ENCODE measurements around the gene NEBL.

Gene NEBL

GRCh38 chr10:20903635-20904390, 6.7 kb upstream of the NEBL start:
- DNase-seq = no peak

GRCh38 chr10:20901110-20901509, 4.0 kb upstream of the NEBL start:
- no peak for DNase-seq

GRCh38 chr10:20898866-20899535, 1.9 kb upstream of the NEBL start:
- DNase-seq = no peak

- DNase-seq = no peak
Observed at GRCh38 chr10:20893297-20893696, 3.8 kb downstream of the NEBL start.

GRCh38 chr10:20892796-20893195, 4.3 kb downstream of the NEBL start:
- DNase-seq = no peak

- no peak for DNase-seq
Observed at GRCh38 chr10:20892011-20892585, 5.0 kb downstream of the NEBL start.

GRCh38 chr10:20891338-20891714, 5.8 kb downstream of the NEBL start:
- DNase-seq = no peak

- DNase-seq = no peak
Observed at GRCh38 chr10:20890491-20891337, 6.4 kb downstream of the NEBL start.

GRCh38 chr10:20890009-20890408, 7.1 kb downstream of the NEBL start:
- no peak for DNase-seq

- DNase-seq = no peak
Observed at GRCh38 chr10:20888620-20889330, 8.3 kb downstream of the NEBL start.

- no peak for DNase-seq
Observed at GRCh38 chr10:20887706-20888555, 9.2 kb downstream of the NEBL start.

GRCh38 chr10:20885678-20886077, 11.4 kb downstream of the NEBL start:
- no peak for DNase-seq

GRCh38 chr10:20883552-20883951, 13.6 kb downstream of the NEBL start:
- DNase-seq = no peak

GRCh38 chr10:20882091-20882490, 15.0 kb downstream of the NEBL start:
- no peak for DNase-seq

- no peak for DNase-seq
Observed at GRCh38 chr10:20879136-20879535, 18.0 kb downstream of the NEBL start.

GRCh38 chr10:20877986-20878983, 18.8 kb downstream of the NEBL start:
- no peak for DNase-seq

- DNase-seq = no peak
Observed at GRCh38 chr10:20877554-20877953, 19.6 kb downstream of the NEBL start.

GRCh38 chr10:20874261-20874660, 22.9 kb downstream of the NEBL start:
- DNase-seq = no peak

GRCh38 chr10:20871970-20872369, 25.1 kb downstream of the NEBL start:
- no peak for DNase-seq

GRCh38 chr10:20870834-20871233, 26.3 kb downstream of the NEBL start:
- no peak for DNase-seq

All from activated CD4-positive, CD25-positive, alpha-beta regulatory T cell treated with anti-CD3 and anti-CD28 coated beads, Interleukin-2, amount 50 U/mL, for 72 hours (primary cell).